GM19372 (cell line): ENCODE measurements around the gene LDLRAD1.
"Not testable (repeated sequence)": the region's sequence is repeated elsewhere in the genome, so short reads cannot be mapped to it uniquely, and the experiment has no call there.

Experiments used
- ATAC-seq: cut with Tn5 transposase; IDR thresholded peaks from one replicate; pipeline ENCODE4 v1.9.1; 2021; ENCODE audit warnings: mild to moderate bottlenecking, low read depth, moderate library complexity; ENCODE audit not compliant: unreplicated experiment

LDLRAD1 gene

GRCh38 chr1:54018635-54019034 lies 649 bp upstream of the LDLRAD1 start:
- ATAC-seq = no peak

GRCh38 chr1:54016343-54017282 lies 1.4 kb downstream of the LDLRAD1 start:
- ATAC-seq = no peak

- no peak for ATAC-seq
Observed at GRCh38 chr1:54014009-54014629, 3.9 kb downstream of the LDLRAD1 start.

- no peak for ATAC-seq
Observed at GRCh38 chr1:54013393-54014008, 4.5 kb downstream of the LDLRAD1 start.

GRCh38 chr1:54012863-54013262 lies 5.1 kb downstream of the LDLRAD1 start:
- ATAC-seq = no peak

GRCh38 chr1:54012008-54012325 lies 6.0 kb downstream of the LDLRAD1 start:
- no peak for ATAC-seq

- no peak for ATAC-seq
Observed at GRCh38 chr1:54011316-54012007, 6.5 kb downstream of the LDLRAD1 start.

- no peak for ATAC-seq
Observed at GRCh38 chr1:54010415-54011117, 7.4 kb downstream of the LDLRAD1 start.

- ATAC-seq = no peak
Observed at GRCh38 chr1:54009406-54009805, 8.6 kb downstream of the LDLRAD1 start.

GRCh38 chr1:54008876-54009275 lies 9.1 kb downstream of the LDLRAD1 start:
- no peak for ATAC-seq

- no peak for ATAC-seq
Observed at GRCh38 chr1:54007613-54008012, 10.4 kb downstream of the LDLRAD1 start.

GRCh38 chr1:54006508-54006907 lies 11.5 kb downstream of the LDLRAD1 start:
- no peak for ATAC-seq

GRCh38 chr1:54004481-54005049 lies 13.4 kb downstream of the LDLRAD1 start:
- no peak for ATAC-seq

- ATAC-seq = not testable (repeated sequence)
Observed at GRCh38 chr1:54003750-54004480, 14.1 kb downstream of the LDLRAD1 start.

- no peak for ATAC-seq
Observed at GRCh38 chr1:54003249-54003646, 14.7 kb downstream of the LDLRAD1 start.

GRCh38 chr1:54002544-54003248 lies 15.3 kb downstream of the LDLRAD1 start:
- no peak for ATAC-seq

GRCh38 chr1:54001591-54001990 lies 16.4 kb downstream of the LDLRAD1 start:
- ATAC-seq = no peak

- no peak for ATAC-seq
Observed at GRCh38 chr1:53999920-54000319, 18.1 kb downstream of the LDLRAD1 start.

GRCh38 chr1:53998223-53998622 lies 19.8 kb downstream of the LDLRAD1 start:
- ATAC-seq = no peak
